ENCODE measurements around the gene PLCB2.

The PLCB2 gene

DNA sequence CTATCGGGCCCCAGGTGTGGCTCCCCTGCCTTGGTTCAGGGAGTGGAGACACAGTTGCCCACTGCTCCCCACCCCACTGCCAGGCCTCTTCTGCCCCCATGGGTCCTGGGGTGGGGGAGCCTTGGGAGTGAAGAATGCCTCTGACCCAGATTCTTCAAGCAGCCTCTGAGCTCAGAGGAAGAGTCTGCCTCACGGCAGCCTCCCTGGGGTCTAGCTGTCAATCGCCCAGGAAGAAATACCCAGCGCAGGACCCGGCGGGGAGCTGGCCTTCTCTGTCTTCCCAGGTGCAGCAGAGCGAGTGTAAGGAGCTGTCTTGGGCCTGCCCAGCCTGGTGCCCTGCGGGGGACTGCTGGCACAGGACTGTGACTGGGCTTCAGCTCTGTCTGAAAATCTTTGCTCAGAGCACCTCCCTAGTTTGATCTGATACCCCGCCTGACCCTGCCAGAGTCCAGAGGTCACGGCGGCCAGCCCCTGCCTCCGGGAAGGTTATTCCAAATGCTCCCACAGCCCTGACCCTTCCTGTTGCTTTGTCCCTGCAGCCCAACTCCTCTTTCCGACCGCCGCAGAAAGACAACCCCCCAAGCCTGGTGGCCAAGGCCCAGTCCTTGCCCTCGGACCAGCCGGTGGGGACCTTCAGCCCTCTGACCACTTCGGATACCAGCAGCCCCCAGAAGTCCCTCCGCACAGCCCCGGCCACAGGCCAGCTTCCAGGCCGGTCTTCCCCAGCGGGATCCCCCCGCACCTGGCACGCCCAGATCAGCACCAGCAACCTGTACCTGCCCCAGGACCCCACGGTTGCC, 35.9 kb downstream of the PLCB2 start:
- no peak for DNase-seq (ENCODE audit: low read depth)

GRCh38 chr15:40270246-40270995, 37.3 kb downstream of the PLCB2 start:
- DNase-seq (ENCODE audit: low read depth): no peak

DNA sequence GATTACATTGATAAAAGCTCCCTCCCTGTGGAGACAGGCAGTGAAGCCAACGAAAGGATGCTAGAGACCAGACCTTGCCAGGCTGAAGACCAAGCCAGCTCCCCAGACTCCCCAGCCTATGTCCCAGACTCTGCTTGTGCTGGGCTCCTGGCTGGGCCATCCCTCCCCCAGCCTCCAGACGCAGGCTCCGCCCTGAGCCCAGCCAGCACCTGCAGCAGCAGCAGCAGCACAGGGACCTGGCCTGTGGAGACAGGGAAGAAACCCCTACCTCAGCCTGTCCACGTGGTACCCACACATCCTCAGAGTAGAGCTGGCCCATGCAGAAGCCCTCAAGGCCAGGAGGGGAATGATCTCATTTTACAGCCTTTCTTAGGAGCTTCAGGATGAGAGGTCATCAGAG, 38.1 kb downstream of the PLCB2 start:
- DNase-seq (ENCODE audit: low read depth): no peak

GRCh38 chr15:40267670-40268069, 40.1 kb downstream of the PLCB2 start:
- DNase-seq (ENCODE audit: low read depth): no peak

DNA sequence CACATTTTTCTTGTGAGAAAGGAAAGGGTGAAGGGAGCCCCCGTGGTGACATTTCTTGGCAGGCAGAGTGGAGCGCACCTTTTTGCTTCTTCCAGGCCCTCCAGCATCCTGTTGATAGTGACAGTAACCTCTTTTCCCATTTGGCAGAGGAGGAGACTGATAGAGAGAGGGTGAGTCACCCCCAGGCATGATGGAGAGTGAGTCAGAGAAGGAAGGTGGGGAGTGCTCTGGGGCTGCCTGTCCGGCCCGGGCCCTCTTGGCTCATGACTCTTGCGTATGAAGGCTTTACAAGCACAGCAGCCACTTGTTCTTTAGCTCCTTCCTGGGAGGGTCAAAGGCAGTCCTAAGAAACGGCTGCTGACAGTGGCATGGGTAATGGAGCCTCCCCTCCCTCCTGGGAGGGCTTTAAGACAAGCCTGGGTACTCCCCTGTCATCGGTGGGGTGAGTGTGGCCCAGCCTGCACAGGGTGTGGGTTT, 40.9 kb downstream of the PLCB2 start:
- peak; percentile 67 for DNase-seq (ENCODE audit: low read depth)

GRCh38 chr15:40265875-40266274, 41.9 kb downstream of the PLCB2 start:
- DNase-seq (ENCODE audit: low read depth): no peak

DNA sequence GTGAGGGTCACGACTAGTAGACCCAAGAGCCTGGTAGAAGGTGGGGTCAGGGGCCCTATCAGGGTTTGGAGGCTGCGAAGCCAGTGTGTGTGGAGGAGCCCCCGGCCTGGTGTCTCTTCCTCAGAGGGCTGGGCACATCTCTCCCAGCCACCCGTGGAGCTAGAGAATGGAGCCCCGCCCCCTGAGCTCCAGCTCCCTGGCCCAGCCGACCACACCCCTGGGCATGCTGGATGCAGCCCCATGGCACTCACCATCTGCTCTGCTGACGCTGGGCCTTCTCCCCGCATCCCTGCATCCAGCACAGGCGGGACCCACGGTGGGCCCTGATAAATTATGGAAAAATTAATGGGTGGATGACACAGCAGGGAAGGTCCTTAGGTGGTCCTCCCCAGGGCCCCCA, 42.4 kb downstream of the PLCB2 start:
- DNase-seq (ENCODE audit: low read depth): no peak

- no peak for DNase-seq (ENCODE audit: low read depth)
Measured at GRCh38 chr15:40264321-40265153, 43.2 kb downstream of the PLCB2 start.

GRCh38 chr15:40263024-40263754, 44.5 kb downstream of the PLCB2 start:
- DNase-seq (ENCODE audit: low read depth): peak; percentile 55

GRCh38 chr15:40259021-40259420, 48.7 kb downstream of the PLCB2 start:
- no peak for DNase-seq (ENCODE audit: low read depth)

DNA sequence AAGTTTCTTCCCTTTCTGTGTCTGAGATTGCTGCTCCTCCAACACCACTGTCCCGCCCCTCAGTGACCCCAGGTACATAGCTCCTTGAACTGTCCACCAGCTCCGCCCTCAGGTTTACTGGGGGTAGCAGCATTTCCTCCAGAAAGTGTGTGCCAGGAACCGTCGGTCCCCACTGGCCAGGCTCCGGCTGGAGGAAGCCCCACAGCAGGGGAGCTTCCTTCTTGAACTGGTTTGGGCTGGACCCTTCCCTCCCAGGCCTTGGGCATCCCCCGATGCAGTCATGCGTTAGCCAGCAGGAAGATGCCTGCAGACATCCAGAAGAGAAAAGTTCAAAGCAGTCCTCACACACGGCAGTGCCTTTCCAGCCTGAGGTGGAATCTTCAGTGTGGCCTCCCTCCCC, 49.2 kb downstream of the PLCB2 start:
- no peak for DNase-seq (ENCODE audit: low read depth)

GRCh38 chr15:40257656-40258450, 49.9 kb downstream of the PLCB2 start:
- no peak for DNase-seq (ENCODE audit: low read depth)

DNA sequence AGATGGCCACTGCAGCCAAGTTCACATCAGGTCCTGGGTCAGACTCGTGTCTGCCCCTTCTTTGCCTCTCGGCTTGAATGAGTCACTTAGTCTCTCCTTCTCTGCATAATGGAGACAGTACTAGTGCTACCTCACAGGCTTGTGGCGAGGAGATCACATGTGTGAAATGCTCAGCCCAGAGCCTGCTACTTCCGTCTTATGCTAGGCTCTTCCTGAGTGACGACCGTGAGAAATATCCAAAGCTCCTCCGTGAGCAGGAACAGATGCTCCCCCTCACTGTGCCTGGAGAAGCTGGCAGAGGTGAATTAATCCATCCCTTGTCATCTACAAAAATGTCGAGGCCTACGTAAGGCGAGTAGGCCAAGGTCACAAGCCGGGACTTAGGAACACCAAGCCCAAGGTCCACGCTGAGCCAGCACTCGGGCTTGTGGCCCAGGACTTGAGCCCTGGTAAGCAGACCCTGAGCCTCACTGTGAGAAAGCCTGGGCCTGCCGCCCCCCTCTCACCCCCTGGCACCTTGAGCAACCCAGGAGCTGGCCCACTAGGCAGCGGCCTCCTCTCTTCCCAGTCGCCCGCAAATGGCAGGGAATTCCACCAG, 51.0 kb downstream of the PLCB2 start:
- DNase-seq (ENCODE audit: low read depth): no peak

DNA sequence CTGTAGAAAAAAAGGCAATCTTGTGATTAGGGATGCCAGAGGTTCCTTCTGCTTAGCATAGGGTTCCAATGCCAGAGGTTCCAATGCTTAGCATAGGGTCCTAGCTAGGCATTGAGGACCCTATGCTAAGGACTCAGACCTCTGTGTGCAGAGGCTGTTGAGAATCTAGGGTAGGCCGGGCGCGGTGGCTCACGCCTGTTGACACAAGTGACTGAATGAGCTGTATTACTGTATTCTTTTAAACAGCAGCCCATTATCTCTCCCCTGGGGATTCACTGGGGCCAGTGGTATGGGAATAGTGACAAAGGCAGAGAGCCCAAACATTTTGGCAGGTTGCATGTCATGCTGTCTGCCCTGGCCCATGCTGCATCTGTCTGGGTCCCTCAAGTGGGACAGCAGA, 52.7 kb downstream of the PLCB2 start:
- no peak for DNase-seq (ENCODE audit: low read depth)

DNA sequence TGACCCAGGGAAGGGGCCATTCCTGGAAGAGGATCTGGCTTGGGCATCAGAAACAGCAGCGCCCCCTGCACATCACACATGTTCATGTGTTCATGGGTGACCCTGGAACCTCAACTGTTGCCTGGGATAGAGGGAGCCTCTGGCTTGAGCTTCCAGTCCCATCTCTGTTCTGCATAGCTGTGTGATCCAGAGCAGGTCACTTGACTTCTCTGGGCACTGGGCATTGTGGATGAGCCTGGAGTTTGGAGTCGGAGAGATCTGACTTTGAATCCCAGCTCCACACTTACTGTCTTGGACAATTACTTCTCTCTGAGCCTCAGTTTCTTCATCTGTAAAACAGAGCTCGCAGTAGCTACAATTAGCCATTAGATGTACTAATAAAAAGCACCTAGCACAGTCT, 53.3 kb downstream of the PLCB2 start:
- DNase-seq (ENCODE audit: low read depth): no peak

DNA sequence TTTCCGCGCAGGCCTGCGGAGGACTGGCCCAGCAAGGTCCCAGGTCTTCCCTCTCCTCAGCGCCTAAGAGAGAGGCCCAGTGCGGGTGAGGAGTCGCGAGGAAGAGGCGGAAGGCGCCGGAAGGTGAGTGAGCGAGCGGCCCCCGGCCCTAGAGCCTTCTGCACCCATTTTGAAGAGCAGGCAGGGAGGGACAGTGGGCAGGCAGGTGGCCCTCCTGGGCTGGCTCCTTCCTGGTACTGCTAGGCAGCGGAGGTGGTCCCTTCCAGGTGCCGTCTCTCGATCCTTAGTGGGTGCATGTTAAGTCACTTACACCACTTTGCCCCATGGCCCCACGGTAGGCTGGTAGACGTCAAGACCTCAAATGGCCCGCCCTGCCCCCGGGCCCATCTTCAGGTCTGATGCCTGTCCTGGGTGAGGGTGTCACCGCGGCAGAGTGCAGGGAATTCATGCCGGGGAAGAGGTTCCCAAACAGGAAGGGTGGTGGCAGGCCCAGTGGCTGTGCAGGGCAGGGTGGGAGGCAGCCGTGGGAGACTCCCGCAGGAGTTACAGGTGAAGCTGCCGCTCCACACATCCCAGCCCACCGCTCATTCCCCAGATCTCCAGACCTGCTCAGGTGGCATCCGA, 54.5 kb downstream of the PLCB2 start:
- no peak for DNase-seq (ENCODE audit: low read depth)

DNA sequence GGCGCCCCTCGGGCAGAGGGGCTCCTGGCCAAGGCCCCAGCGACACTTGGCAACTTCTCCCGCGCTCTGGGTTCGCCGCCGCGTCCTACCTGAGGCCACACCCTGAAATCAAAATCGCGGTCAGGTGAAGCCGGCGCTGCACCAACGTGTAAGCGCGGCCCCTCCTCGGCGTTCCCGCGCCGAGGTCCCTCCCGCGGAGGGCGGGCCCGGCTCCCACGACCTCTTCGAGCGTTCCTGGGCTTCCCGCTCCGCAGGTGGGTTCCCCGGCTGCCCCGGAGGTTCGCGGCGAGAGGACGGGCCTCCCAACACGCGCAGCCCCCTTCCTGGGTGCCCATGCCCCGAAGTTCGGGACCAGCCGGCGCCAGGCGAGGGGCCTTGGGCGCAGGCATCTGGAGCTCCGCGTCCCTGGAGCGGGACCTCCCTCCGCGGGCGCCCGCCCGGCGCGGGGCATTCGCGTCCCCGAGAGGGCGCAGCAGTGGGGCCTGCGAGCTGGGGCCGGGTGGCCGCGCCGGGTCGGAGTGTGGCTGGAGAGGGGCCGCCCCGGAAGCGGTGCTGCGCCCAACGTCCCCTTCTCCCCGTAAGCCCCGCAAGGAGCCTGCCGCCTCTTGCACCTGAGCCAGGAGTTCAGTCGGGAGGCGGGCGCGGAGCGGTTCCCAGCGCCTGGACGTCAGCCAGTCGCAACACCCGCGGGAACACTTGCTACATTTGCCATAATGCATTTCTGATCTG, 55.1 kb downstream of the PLCB2 start:
- DNase-seq (ENCODE audit: low read depth): no peak

DNA sequence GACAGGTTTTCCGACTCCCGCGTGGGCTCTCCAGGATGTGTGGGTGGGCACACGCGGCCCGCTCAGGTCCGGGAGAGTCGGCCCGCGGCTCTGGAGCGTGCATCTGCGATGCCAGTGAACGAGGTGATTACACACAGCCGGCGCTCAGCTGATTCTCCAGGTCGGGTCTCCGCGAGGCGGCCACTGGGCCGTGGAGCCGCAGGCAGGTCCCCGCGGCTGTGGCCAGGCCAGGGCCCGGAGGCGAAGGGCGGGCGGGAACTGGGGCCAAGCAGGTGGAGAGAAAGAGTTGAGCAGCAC, 55.6 kb downstream of the PLCB2 start:
- no peak for DNase-seq (ENCODE audit: low read depth)

- no peak for DNase-seq (ENCODE audit: low read depth)
Measured at GRCh38 chr15:40251486-40252140, 56.1 kb downstream of the PLCB2 start.
